ENCODE measurements around the gene EFNB2. TPM values are rescaled to one million over a fixed set of nuclear protein-coding genes. Genes with fewer than 3 reads are reported as not detected.

The EFNB2 gene, protein sequence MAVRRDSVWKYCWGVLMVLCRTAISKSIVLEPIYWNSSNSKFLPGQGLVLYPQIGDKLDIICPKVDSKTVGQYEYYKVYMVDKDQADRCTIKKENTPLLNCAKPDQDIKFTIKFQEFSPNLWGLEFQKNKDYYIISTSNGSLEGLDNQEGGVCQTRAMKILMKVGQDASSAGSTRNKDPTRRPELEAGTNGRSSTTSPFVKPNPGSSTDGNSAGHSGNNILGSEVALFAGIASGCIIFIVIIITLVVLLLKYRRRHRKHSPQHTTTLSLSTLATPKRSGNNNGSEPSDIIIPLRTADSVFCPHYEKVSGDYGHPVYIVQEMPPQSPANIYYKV
- polyA plus RNA-seq (ENCODE audit: insufficient read length in 4 of 4), result 100 to 1,000 TPM in 3 of 4 donors, 10 to 100 TPM in 1; 37.8 to 152 (median 132) TPM

- DNase-seq (ENCODE audit: low read depth in 4 of 4, low spot score in 3 of 4), result peak; percentile 82 to 92 (median 89)
Measured at GRCh38 chr13:106535552-106536243, at the start of gene EFNB2. TSS of gene EFNB2 (minus strand) at chr13:106535662. CDS start at chr13:106534964, 698 bp downstream.

- DNase-seq (ENCODE audit: low read depth in 4 of 4, low spot score in 3 of 4), result no peak
Measured at GRCh38 chr13:106581225-106581624, 45.8 kb upstream of the EFNB2 start.

DNA sequence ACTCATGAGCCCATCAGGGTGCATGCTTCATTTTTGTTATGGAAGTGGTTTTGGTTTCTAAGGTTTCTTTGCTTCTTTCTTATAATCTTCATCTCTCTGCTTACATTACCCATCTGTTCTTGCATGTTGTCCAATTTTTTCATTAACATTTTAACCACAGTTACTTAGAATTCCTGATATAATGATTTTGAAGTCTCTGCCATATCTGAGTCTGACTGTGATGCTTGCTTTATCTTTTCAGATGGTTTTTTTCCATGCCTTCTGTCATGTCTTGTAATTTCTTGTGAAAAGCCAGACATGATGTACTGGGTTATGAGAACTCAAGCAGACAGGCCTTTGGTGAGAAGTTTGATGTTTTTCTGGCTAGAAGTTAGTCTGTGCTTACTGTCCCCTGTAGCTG, 40.4 kb upstream of the EFNB2 start:
- no peak for DNase-seq (ENCODE audit: low read depth in 4 of 4, low spot score in 3 of 4)

GRCh38 chr13:106573868-106574267, 38.4 kb upstream of the EFNB2 start:
- DNase-seq (ENCODE audit: low read depth in 4 of 4, low spot score in 3 of 4), result no peak

GRCh38 chr13:106573284-106573846, 37.9 kb upstream of the EFNB2 start:
- DNase-seq (ENCODE audit: low read depth in 4 of 4, low spot score in 3 of 4), result no peak

GRCh38 chr13:106570299-106570852, 34.9 kb upstream of the EFNB2 start:
- no peak for DNase-seq (ENCODE audit: low read depth in 4 of 4, low spot score in 3 of 4)

- DNase-seq (ENCODE audit: low read depth in 4 of 4, low spot score in 3 of 4), result no peak
Measured at GRCh38 chr13:106569233-106570095, 34.0 kb upstream of the EFNB2 start.

- no peak for DNase-seq (ENCODE audit: low read depth in 4 of 4, low spot score in 3 of 4)
Measured at GRCh38 chr13:106568299-106569003, 33.0 kb upstream of the EFNB2 start.

DNA sequence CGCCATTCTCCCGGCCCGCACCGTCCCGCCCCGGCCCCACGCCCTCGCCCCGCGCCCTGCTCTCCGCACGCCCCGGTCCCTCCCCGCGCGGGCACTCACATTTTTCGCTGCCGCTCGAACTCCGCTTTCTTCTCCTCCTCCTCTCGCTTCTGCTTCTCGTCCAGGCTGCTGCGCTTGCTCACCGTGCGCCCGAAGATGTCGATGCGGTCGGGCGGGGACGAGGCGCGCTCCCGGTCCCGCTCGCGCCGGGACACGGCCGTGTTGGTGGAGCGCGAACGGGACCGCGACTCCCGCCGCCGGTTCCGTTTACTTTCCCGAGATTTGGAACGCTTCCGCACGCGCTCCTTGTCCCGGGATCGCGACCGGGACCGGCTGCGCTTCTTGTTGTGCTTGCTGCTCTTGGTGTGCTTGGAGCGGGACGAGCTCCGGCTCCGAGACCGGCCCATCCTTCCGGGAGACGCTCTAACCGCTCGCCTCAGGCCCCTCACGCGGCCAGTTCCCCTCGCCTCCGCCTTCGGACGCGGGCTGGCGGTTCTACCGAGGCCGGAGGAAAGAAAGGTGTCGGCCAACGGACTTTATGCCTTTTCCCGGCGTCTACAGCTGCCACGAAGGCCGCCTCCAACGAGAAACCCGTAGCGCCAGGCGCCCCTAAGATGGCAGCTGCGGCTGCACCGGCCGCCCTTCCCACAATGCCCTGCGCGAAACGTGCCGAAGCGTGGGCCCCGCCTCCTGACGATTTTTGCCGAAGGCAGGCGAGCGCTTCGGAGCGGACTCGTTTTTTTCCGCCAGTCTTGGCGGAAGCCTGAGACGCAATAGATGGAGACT, 32.2 kb upstream of the EFNB2 start, which contains the start of gene ARGLU1:
TSS of gene ARGLU1 (minus strand) at position 664 of the 825 bp plus-strand sequence. CDS start at position 446, 218 bp downstream.
- DNase-seq (ENCODE audit: low read depth in 4 of 4, low spot score in 3 of 4), result peak; percentile 84 to 89 (median 89)

- DNase-seq (ENCODE audit: low read depth in 4 of 4, low spot score in 3 of 4), result peak in 1 of 4 donors; percentile 50
Measured at GRCh38 chr13:106566641-106567473, 31.4 kb upstream of the EFNB2 start.

DNA sequence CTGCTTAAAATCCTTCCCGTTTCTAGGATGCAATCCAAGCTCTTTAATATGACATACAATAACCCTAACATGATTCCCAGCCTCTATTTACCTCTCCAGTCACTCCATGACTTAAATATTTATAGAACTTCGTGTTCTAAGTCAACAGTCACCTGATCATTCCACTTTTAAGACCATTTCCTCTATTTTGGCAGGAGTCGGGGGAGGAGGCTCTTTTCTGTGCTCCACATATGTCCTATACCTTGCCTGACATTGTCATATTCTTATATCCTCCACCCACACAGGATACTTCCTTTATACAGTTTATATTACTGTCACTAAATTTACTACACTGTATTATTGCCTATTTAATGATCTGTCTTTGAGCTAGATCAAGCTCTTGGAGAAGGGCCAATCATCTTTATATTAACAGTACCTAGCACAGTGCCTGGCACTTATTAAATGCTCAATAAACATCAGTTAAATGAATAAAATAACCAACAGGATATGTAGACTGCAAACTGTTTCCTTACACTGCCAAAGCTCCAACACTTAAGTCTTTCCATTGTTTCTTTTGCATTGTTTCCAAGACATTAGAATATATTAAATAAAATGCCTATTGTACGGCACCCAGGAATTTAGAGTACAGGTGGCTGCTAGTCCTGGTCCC, 29.8 kb upstream of the EFNB2 start:
- no peak for DNase-seq (ENCODE audit: low read depth in 4 of 4, low spot score in 3 of 4)

- no peak for DNase-seq (ENCODE audit: low read depth in 4 of 4, low spot score in 3 of 4)
Measured at GRCh38 chr13:106562301-106562700, 26.8 kb upstream of the EFNB2 start.

DNA sequence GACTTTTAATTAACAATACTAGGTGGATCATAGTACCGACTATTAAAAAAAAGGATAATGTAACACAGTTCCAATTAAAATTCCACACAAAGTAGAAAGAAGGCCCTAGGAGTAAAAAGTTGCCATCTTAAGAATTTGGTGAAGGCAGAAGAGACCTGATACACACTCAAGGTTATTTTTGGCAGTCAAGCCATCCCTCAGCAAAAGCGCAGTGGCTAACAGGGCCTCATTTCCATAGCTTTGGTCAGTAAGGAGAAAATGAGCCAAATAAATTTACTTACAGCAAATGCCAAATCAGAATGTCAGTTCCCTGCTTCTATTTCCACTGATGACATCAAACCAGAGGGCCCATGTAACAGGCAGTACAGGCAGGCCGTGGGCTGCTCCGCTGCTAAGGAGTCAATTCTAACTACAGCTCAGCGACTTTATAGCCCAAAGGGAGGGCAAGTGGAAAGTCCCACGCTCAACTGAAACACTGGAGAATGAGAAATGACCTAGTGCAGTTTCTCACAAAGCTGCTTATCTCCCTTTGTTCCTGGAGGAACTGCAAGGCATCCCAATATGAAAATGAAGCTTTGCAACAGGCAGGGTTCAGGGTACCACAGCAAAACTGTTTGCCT, 26.2 kb upstream of the EFNB2 start:
- DNase-seq (ENCODE audit: low read depth in 4 of 4, low spot score in 3 of 4), result peak in 1 of 4 donors; percentile 24

- DNase-seq (ENCODE audit: low read depth in 4 of 4, low spot score in 3 of 4), result no peak
Measured at GRCh38 chr13:106560821-106561220, 25.4 kb upstream of the EFNB2 start.

GRCh38 chr13:106558527-106558926, 23.1 kb upstream of the EFNB2 start:
- DNase-seq (ENCODE audit: low read depth in 4 of 4, low spot score in 3 of 4), result no peak

GRCh38 chr13:106555631-106556328, 20.3 kb upstream of the EFNB2 start:
- DNase-seq (ENCODE audit: low read depth in 4 of 4, low spot score in 3 of 4), result no peak
